ENCODE data around the gene CNGA3. TPM values are rescaled to one million over a fixed set of nuclear protein-coding genes. Genes with fewer than 3 reads are reported as not detected.

Gene CNGA3
- total and polyA plus RNA-seq, 2 of the 4 experiments (the other 2 are of a cell fraction): under 0.01 TPM; not detected in 1

DNA sequence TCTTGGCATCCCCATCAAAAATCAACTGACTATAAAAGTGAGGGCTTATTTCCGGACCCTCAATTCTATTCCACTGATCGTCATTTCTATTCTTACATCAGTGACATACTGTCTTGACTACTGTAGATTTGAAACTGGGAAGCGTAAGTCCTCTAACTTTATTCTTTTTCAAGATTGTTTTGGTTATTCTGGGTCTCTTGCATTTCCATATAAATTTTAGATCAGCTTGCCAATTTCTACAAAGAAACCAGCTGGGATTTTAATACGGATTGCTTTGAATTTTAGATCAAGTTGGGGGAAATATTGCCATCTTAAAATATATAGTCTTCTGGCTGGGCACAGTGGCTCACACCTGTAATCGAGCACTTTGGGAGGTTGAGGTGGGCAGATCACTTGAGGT lies 80.5 kb downstream of the CNGA3 start:
- dilution Hi-C loops (cut with HindIII; ENCODE audit: low sequenced_read_pairs, unreplicated experiment): no loop called here
- H4K91ac ChIP-seq (ENCODE audit: insufficient read depth, low read depth, low read length): no peak overlapping the region
- no peak overlapping the region for H2BK120ac ChIP-seq (ENCODE audit: low read depth, low read length)
- H3K9me1 ChIP-seq (ENCODE audit: insufficient read depth, low read length): no peaks in the 10 kb centered on the region
- no peak overlapping the region for H2AK9ac ChIP-seq (replicated peaks; ENCODE audit: low read depth, low read length, poor library complexity)
- H2BK15ac ChIP-seq (ENCODE audit: low read depth, low read length): no peak overlapping the region
- intact Hi-C loops (cut with micrococcal nuclease): no loop called here
- no peak overlapping the region for H2AK5ac ChIP-seq (ENCODE audit: low read depth, low read length)
- H3K9me3 ChIP-seq (ENCODE audit: control insufficient read depth, insufficient read depth, low read length): no peaks in the 10 kb centered on the region
- DNase-seq (no peak), ATAC-seq (ENCODE audit: low read depth) (no peak)
- no peak overlapping the region for H3K4me2 ChIP-seq (ENCODE audit: low read depth, low read length)
- H2AFZ ChIP-seq (replicated peaks; ENCODE audit: low read length, poor library complexity): no peak overlapping the region
- no TSS peak for BruUV-seq (replicated peaks)
- no peaks in the 10 kb centered on the region for H3K79me1 ChIP-seq (ENCODE audit: low read depth in 1 of 2, low read length in 2 of 2)
- peaks cover 12% of the 10 kb centered on the region for H3K27me3 ChIP-seq (ENCODE audit: control insufficient read depth, insufficient read depth, low read length)
- H4K8ac ChIP-seq (ENCODE audit: low read depth in 2 of 2, low read length in 2 of 2): no peak overlapping the region
- ChIA-PET POLR2A (ENCODE audit: unreplicated experiment) (no interaction called here), CTCF (interaction anchor here (0.6 kb wide), 1 partner anchor 1644 kb away, joined by 3 read pairs; no protein-coding TSS in a partner anchor)
- H3K23ac ChIP-seq (ENCODE audit: low read depth, low read length): no peak overlapping the region
- no peak overlapping the region for H3K14ac ChIP-seq (replicated peaks; ENCODE audit: low read depth, low read length)
- H2BK5ac ChIP-seq (ENCODE audit: low read depth, low read length, poor library complexity, severe bottlenecking): no peak overlapping the region
- H3K4ac ChIP-seq (ENCODE audit: low read depth, low read length): no peak overlapping the region
- TF ChIP-seq MAFK (IDR thresholded peaks at IDR 0.05; ENCODE audit: low read depth, low read length): no peak
- TF ChIP-seq, protein P1, sequence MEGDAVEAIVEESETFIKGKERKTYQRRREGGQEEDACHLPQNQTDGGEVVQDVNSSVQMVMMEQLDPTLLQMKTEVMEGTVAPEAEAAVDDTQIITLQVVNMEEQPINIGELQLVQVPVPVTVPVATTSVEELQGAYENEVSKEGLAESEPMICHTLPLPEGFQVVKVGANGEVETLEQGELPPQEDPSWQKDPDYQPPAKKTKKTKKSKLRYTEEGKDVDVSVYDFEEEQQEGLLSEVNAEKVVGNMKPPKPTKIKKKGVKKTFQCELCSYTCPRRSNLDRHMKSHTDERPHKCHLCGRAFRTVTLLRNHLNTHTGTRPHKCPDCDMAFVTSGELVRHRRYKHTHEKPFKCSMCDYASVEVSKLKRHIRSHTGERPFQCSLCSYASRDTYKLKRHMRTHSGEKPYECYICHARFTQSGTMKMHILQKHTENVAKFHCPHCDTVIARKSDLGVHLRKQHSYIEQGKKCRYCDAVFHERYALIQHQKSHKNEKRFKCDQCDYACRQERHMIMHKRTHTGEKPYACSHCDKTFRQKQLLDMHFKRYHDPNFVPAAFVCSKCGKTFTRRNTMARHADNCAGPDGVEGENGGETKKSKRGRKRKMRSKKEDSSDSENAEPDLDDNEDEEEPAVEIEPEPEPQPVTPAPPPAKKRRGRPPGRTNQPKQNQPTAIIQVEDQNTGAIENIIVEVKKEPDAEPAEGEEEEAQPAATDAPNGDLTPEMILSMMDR (conservative IDR thresholded peaks at IDR 0.05; ENCODE audit: low read depth, low read length): no peak
- TF ChIP-seq, protein P2, sequence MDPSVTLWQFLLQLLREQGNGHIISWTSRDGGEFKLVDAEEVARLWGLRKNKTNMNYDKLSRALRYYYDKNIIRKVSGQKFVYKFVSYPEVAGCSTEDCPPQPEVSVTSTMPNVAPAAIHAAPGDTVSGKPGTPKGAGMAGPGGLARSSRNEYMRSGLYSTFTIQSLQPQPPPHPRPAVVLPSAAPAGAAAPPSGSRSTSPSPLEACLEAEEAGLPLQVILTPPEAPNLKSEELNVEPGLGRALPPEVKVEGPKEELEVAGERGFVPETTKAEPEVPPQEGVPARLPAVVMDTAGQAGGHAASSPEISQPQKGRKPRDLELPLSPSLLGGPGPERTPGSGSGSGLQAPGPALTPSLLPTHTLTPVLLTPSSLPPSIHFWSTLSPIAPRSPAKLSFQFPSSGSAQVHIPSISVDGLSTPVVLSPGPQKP (IDR thresholded peaks at IDR 0.05; ENCODE audit: borderline replicate concordance, low read depth, low read length): no peak
- no peak for TF ChIP-seq RFX5 (IDR thresholded peaks at IDR 0.05; ENCODE audit: low read depth, low read length)
- TF ChIP-seq, protein P3, sequence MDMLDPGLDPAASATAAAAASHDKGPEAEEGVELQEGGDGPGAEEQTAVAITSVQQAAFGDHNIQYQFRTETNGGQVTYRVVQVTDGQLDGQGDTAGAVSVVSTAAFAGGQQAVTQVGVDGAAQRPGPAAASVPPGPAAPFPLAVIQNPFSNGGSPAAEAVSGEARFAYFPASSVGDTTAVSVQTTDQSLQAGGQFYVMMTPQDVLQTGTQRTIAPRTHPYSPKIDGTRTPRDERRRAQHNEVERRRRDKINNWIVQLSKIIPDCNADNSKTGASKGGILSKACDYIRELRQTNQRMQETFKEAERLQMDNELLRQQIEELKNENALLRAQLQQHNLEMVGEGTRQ (IDR thresholded peaks at IDR 0.05; ENCODE audit: low read depth, low read length): no peak
- no peak for TF ChIP-seq SMC3 (IDR thresholded peaks at IDR 0.05; ENCODE audit: low read depth, low read length)
- no peak for TF ChIP-seq NFE2L2 (IDR thresholded peaks at IDR 0.05; ENCODE audit: low read depth, low read length)
- TF ChIP-seq BHLHE40 (IDR thresholded peaks at IDR 0.05; ENCODE audit: low read depth, low read length): no peak
- TF ChIP-seq MAZ (IDR thresholded peaks at IDR 0.05; ENCODE audit: borderline replicate concordance, low read depth, low read length): no peak
- TF ChIP-seq FOS (IDR thresholded peaks at IDR 0.05; ENCODE audit: low read depth, low read length): no peak
- TF ChIP-seq MXI1 (IDR thresholded peaks at IDR 0.05; ENCODE audit: borderline replicate concordance, low read depth, low read length): no peak
- no peak for TF ChIP-seq RAD21 (IDR thresholded peaks at IDR 0.05; ENCODE audit: low read length)
- no peak for TF ChIP-seq CHD1 (IDR thresholded peaks at IDR 0.05; ENCODE audit: low read depth, low read length)
- no peak for TF ChIP-seq POLR2A (IDR thresholded peaks at IDR 0.05; ENCODE audit: low read depth, low read length)
- TF ChIP-seq RCOR1 (IDR thresholded peaks at IDR 0.05; ENCODE audit: insufficient replicate concordance, low read length): no peak
- TF ChIP-seq CEBPB (IDR thresholded peaks at IDR 0.05; ENCODE audit: low read depth, low read length): no peak
- no peak overlapping the region for H3K4me3 ChIP-seq (ENCODE audit: insufficient read depth, low read depth, low read length)
- H2BK20ac ChIP-seq (ENCODE audit: low read depth, low read length): no peak overlapping the region
- no peak overlapping the region for H3K9ac ChIP-seq (ENCODE audit: low read depth, low read length)
- no peaks in the 10 kb centered on the region for H3K36me3 ChIP-seq (ENCODE audit: control insufficient read depth, insufficient read depth, low read length)
- WGBS, 2 experiments (ENCODE audit: extremely low coverage in 2 of 2, insufficient read length in 1 of 2): no CpG with 5 or more reads among the region's 5 CpGs
- no peak overlapping the region for H4K5ac ChIP-seq (ENCODE audit: low read depth, low read length)
- H4K20me1 ChIP-seq (ENCODE audit: insufficient read depth, low read length): no peaks in the 10 kb centered on the region
- in situ Hi-C loops (cut with MboI; ENCODE audit: low sequenced_read_pairs): no loop called here
- no peaks in the 10 kb centered on the region for H3K4me1 ChIP-seq (ENCODE audit: control insufficient read depth, insufficient read depth, low read length)
- no peak overlapping the region for H3K27ac ChIP-seq (ENCODE audit: insufficient read depth, low read length)
- H3K56ac ChIP-seq (ENCODE audit: extremely low read depth, insufficient read depth, low read length): no peak overlapping the region
- no peak overlapping the region for H3K18ac ChIP-seq (ENCODE audit: low read depth, low read length)

All from IMR-90 (cell line).